B cell (primary cell): Measurements from ENCODE around the gene ERVH48-1. TPM values are rescaled to one million over a fixed set of nuclear protein-coding genes. Genes with fewer than 3 reads are reported as not detected.

ENCODE experiments used
- ATAC-seq: fragments of 200-7000 bp; cut with Tn5 transposase; one replicate; pipeline ENCODE4 v1.10.0; 2021; ENCODE audit warnings: low read depth, mild to moderate bottlenecking, moderate number of reproducible peaks, moderate library complexity
- CTCF ChIA-PET: fragments of 350-600 bp; sonication (Branson Sonifier 250); formaldehyde crosslinking; loops from one replicate; lab custom pipeline; 2021; ENCODE audit warnings: antibody characterized with exemption, inconsistent platforms; lab: Charles Lee
- POLR2A ChIA-PET: fragments of 350-600 bp; sonication (Branson Sonifier 250); formaldehyde crosslinking; loops from one replicate; lab custom pipeline; 2021; ENCODE audit warnings: antibody characterized with exemption; lab: Charles Lee
- DNase-seq: peaks from one replicate; pipeline ENCODE4 v3.0.0; 2013
- H2AFZ ChIP-seq: 2 replicates; pipeline ENCODE4 v1.6.1; 2012; ENCODE audit warnings: mild to moderate bottlenecking, low read depth, low read length; ENCODE audit not compliant: insufficient read depth, poor library complexity, severe bottlenecking
- H3K27ac ChIP-seq, 2 donors: 1 replicate in 1 of 2; 2 replicates in 1 of 2; pipeline ENCODE4 v1.5.1; 2012 to 2013; ENCODE audit warnings: low read length in 2 of 2, mild to moderate bottlenecking in 2 of 2, moderate library complexity in 1 of 2
- H3K27me3 ChIP-seq, 4 experiments: fragments of 200-600 bp in 1 of 4; sonication (generic) in 1 of 4; replicated peaks in 1 of 4; 1 replicate in 2 of 4; 2 replicates in 2 of 4; pipeline versions ENCODE4 v1.6.1 to v1.7.0; 2013 to 2016; ENCODE audit warnings: low read length in 3 of 4, mild to moderate bottlenecking in 2 of 4, mixed read lengths in 1 of 4, moderate library complexity in 1 of 4; ENCODE audit not compliant: insufficient read depth in 4 of 4, control insufficient read depth in 3 of 4; ENCODE audit errors: control extremely low read depth in 1 of 4
- H3K36me3 ChIP-seq, 2 experiments: replicated peaks in 1 of 2; 1 replicate in 1 of 2; 2 replicates in 1 of 2; pipeline versions ENCODE4 v1.6.1 to v1.7.1; 2013; ENCODE audit warnings: low read length in 1 of 2; ENCODE audit not compliant: insufficient read depth in 2 of 2, control insufficient read depth in 1 of 2; ENCODE audit errors: control extremely low read depth in 1 of 2, extremely low read depth in 1 of 2
- H3K4me1 ChIP-seq, 2 donors: fragments of 200-600 bp in 1 of 2; sonication (generic) in 1 of 2; 1 replicate in 1 of 2; 2 replicates in 1 of 2; pipeline versions ENCODE4 v1.5.1 to v1.6.1; 2013 to 2017; ENCODE audit warnings: low read length in 2 of 2; ENCODE audit not compliant: control insufficient read depth in 2 of 2, insufficient read depth in 2 of 2
- H3K4me2 ChIP-seq: replicated peaks from 2 replicates; pipeline ENCODE3; 2012; ENCODE audit warnings: mild to moderate bottlenecking, low read depth, low read length; ENCODE audit not compliant: poor library complexity, severe bottlenecking
- H3K4me3 ChIP-seq, 5 experiments: fragments of 200-600 bp in 1 of 5; sonication (generic) in 1 of 5; 1 replicate in 3 of 5; 2 replicates in 2 of 5; pipeline versions ENCODE4 v1.5.1 to v1.7.0; 2011 to 2016; ENCODE audit warnings: low read length in 4 of 5, mild to moderate bottlenecking in 4 of 5, low read depth in 2 of 5, control low read depth in 1 of 5, moderate library complexity in 1 of 5; ENCODE audit not compliant: insufficient read depth in 1 of 5; ENCODE audit errors: control extremely low read depth in 1 of 5, extremely low read depth in 1 of 5
- H3K79me2 ChIP-seq: fragments of 200-600 bp; sonication (generic); one replicate; pipeline ENCODE4 v1.6.0; 2016; ENCODE audit warnings: low read length; ENCODE audit not compliant: control insufficient read depth, insufficient read depth
- H3K9ac ChIP-seq: fragments of 200-600 bp; sonication (generic); 2 replicates; pipeline ENCODE4 v1.6.1; 2017; ENCODE audit warnings: mild to moderate bottlenecking, low read length, moderate library complexity
- H3K9me3 ChIP-seq, 3 donors: one replicate each; pipeline versions ENCODE4 v1.6.1 to v1.7.1; 2013; ENCODE audit warnings: low read length in 2 of 3; ENCODE audit not compliant: control insufficient read depth in 2 of 3, insufficient read depth in 1 of 3; ENCODE audit errors: control extremely low read depth in 1 of 3
- H4K20me1 ChIP-seq: 2 replicates; pipeline ENCODE4 v1.6.0; 2012; ENCODE audit warnings: mild to moderate bottlenecking, low read length; ENCODE audit not compliant: insufficient read depth, control insufficient read depth, poor library complexity, severe bottlenecking
- H3K27ac Mint-ChIP-seq: one replicate; pipeline ENCODE4 v1.8.0; 2021; ENCODE audit warnings: mixed read lengths
- H3K27me3 Mint-ChIP-seq: one replicate; pipeline ENCODE4 v1.8.0; 2021; ENCODE audit warnings: mixed read lengths
- H3K4me1 Mint-ChIP-seq: one replicate; pipeline ENCODE4 v1.8.0; 2021; ENCODE audit warnings: mixed read lengths
- H3K4me3 Mint-ChIP-seq: one replicate; pipeline ENCODE4 v1.8.0; 2021; ENCODE audit warnings: mixed read lengths
- H3K9me3 Mint-ChIP-seq: one replicate; pipeline ENCODE4 v1.8.0; 2022; ENCODE audit warnings: mixed read lengths; ENCODE audit not compliant: insufficient read depth
- EZH2 ChIP-seq: IDR thresholded peaks from 2 replicates; pipeline ENCODE4 v1.6.1; 2012; ENCODE audit warnings: borderline replicate concordance, low read depth, mild to moderate bottlenecking, moderate library complexity, low read length; ENCODE audit not compliant: insufficient read depth, poor library complexity, severe bottlenecking
- WGBS: methylation state at CpG from one replicate; pipeline ENCODE4 v1.1.5; 2013; ENCODE audit warnings: missing lambda C conversion rate; ENCODE audit not compliant: insufficient coverage; 5-methylcytosine and 5-hydroxymethylcytosine counted together
- intact Hi-C: fragments of 100-400 bp; cut with micrococcal nuclease; formaldehyde crosslinking; loops from one replicate; pipeline ENCODE4 v1.10.0; 2022
- polyA plus RNA-seq: library from polyadenylated mRNA; depleted of rRNA; stranded (reverse); fragments of >200 nt; gene quantifications from 2 replicates; pipeline ENCODE4 v1.2.3, GENCODE V29; 2012
- total RNA-seq, 2 donors: library from RNA; stranded (reverse); fragments of 120-200 nt in 1 of 2; gene quantifications; 1 replicate in 1 of 2; 2 replicates in 1 of 2; pipeline versions ENCODE4 v1.2.3 to v1.2.4, GENCODE V29; 2013 to 2022
- TF ChIP-seq, protein P1 (sequence below): fragments of 200-600 bp; IDR thresholded peaks from one replicate; pipeline ENCODE4 v1.8.0; 2022; ENCODE audit warnings: antibody characterized with exemption, mild to moderate bottlenecking

ERVH48-1 gene
- total and polyA plus RNA-seq, 2 donors (not counting 1 experiment from before 2014, with no cell fraction given): not detected

DNA sequence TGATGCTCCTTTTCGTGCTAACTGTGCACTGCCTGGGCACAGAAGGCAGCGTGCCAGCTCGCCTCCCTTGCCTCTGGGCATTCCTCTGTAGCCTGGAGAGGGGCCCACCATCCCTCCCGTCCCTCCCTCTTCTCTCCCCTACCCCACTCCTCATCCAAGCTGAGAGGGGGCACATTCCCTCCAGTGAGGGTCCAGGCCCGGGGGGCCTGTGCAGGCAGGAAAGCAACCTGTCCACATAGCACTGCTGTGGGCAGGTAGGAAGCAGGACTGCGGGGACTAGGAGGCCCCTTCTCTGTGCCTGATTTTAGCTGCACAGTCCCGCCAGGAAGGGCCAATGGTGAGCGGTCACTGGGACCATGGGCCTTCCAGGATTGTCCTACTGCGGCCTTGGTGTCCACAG lies 38.7 kb upstream of the ERVH48-1 start:
- H3K27ac ChIP-seq: no peak overlapping the region
- ChIA-PET CTCF (no interaction called here), POLR2A (no interaction called here)
- no peak overlapping the region for H2AFZ ChIP-seq
- H3K4me1 ChIP-seq: no peaks in the 10 kb centered on the region
- no peak for ATAC-seq
- H3K27ac Mint-ChIP-seq: no peak overlapping the region
- no peak for DNase-seq
- no peaks in the 10 kb centered on the region for H3K9me3 ChIP-seq
- H3K79me2 ChIP-seq: no peaks in the 10 kb centered on the region
- H3K4me3 ChIP-seq: no peak overlapping the region
- no peak overlapping the region for H3K9ac ChIP-seq
- TF ChIP-seq, protein P1, sequence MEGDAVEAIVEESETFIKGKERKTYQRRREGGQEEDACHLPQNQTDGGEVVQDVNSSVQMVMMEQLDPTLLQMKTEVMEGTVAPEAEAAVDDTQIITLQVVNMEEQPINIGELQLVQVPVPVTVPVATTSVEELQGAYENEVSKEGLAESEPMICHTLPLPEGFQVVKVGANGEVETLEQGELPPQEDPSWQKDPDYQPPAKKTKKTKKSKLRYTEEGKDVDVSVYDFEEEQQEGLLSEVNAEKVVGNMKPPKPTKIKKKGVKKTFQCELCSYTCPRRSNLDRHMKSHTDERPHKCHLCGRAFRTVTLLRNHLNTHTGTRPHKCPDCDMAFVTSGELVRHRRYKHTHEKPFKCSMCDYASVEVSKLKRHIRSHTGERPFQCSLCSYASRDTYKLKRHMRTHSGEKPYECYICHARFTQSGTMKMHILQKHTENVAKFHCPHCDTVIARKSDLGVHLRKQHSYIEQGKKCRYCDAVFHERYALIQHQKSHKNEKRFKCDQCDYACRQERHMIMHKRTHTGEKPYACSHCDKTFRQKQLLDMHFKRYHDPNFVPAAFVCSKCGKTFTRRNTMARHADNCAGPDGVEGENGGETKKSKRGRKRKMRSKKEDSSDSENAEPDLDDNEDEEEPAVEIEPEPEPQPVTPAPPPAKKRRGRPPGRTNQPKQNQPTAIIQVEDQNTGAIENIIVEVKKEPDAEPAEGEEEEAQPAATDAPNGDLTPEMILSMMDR: no peak
- no peak for TF ChIP-seq EZH2
- no peaks in the 10 kb centered on the region for H4K20me1 ChIP-seq
- no peaks in the 10 kb centered on the region for H3K27me3 ChIP-seq
- no peaks in the 10 kb centered on the region for H3K36me3 ChIP-seq
- no peaks in the 10 kb centered on the region for H3K4me1 Mint-ChIP-seq
- no peak overlapping the region for H3K4me3 Mint-ChIP-seq
- H3K4me2 ChIP-seq: no peak overlapping the region
- intact Hi-C loops: no loop called here
- no peaks in the 10 kb centered on the region for H3K27me3 Mint-ChIP-seq
- no peaks in the 10 kb centered on the region for H3K9me3 Mint-ChIP-seq
- 99% methylated on average over 8 of the region's 9 CpGs for WGBS

DNA sequence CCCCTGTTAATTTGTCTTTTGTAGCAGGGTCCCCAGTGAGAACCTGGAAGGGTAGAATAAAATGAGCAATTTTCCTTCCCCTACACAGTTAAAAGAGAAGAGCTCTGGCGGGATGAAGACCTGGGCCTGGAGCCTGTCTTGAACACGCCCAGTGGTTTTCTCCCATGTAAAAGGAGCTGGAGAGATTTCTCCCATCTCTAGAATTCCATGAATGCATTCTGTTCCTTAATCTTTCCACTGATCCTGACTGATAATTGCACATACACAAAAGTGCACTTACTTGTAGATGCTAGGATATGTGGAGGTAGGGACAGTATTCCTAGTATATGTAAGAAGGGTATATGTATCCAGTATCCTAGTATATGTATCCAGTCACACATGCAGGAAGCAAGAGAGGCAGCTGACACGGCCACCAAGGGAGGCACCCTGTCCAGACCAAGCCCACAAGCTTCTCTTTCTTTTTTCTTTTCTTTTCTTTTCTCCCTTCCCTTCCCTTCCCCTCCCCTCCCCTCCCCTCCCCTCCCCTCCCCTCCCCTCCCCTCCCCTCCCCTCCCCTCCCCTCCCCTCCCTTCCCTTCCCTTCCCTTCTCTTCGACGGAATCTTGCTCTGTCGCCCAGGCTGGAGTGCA lies 37.1 kb upstream of the ERVH48-1 start:
- no peaks in the 10 kb centered on the region for H3K4me1 ChIP-seq
- intact Hi-C loops: no loop called here
- H3K27ac Mint-ChIP-seq: no peak overlapping the region
- no peak overlapping the region for H2AFZ ChIP-seq
- no CpG with 5 or more reads among the region's 6 CpGs for WGBS
- ChIA-PET CTCF (no interaction called here), POLR2A (interaction anchor here (0.7 kb wide), 1 partner anchor 109 kb away, joined by 3 read pairs; no protein-coding TSS in a partner anchor)
- H3K9me3 ChIP-seq: no peaks in the 10 kb centered on the region
- no peak overlapping the region for H3K4me3 Mint-ChIP-seq
- no peaks in the 10 kb centered on the region for H4K20me1 ChIP-seq
- no peaks in the 10 kb centered on the region for H3K79me2 ChIP-seq
- H3K4me2 ChIP-seq: no peak overlapping the region
- no peak overlapping the region for H3K27ac ChIP-seq
- ATAC-seq (no peak), DNase-seq (no peak)
- no peaks in the 10 kb centered on the region for H3K9me3 Mint-ChIP-seq
- no peaks in the 10 kb centered on the region for H3K4me1 Mint-ChIP-seq
- TF ChIP-seq, protein P1: no peak
- TF ChIP-seq EZH2: no peak
- no peaks in the 10 kb centered on the region for H3K36me3 ChIP-seq
- no peaks in the 10 kb centered on the region for H3K27me3 ChIP-seq
- no peaks in the 10 kb centered on the region for H3K27me3 Mint-ChIP-seq
- no peak overlapping the region for H3K9ac ChIP-seq
- H3K4me3 ChIP-seq: no peak overlapping the region
